ENCODE measurements around the gene ASMTL. TPM values are rescaled to one million over a fixed set of nuclear protein-coding genes. Genes with fewer than 3 reads are reported as not detected.
"Not testable (repeated sequence)": the region's sequence is repeated elsewhere in the genome, so short reads cannot be mapped to it uniquely, and the experiment has no call there.

Gene ASMTL
- total RNA-seq, 1 experiment from 2014 or later, result 3.3 TPM

DNA sequence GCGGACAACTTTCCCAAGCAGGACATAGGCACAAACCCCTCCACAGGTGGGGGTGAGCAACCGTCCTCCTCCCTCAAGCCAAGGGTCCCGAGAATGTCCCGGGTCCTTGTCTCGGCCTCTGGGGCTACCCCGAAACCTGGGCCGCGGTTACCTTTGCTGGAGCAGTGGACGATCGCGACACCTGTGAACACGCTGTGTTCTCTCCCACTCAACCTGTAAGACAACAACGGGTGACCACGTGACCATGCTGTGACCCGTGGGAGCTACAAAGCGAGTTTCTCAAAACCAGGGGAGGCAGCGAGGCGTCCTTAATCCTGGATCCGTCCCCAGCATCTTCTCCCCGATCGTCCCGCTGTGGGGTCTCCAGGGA, 17.9 kb downstream of the ASMTL start:
- DNase-seq (ENCODE audit: low spot score), result no peak

DNA sequence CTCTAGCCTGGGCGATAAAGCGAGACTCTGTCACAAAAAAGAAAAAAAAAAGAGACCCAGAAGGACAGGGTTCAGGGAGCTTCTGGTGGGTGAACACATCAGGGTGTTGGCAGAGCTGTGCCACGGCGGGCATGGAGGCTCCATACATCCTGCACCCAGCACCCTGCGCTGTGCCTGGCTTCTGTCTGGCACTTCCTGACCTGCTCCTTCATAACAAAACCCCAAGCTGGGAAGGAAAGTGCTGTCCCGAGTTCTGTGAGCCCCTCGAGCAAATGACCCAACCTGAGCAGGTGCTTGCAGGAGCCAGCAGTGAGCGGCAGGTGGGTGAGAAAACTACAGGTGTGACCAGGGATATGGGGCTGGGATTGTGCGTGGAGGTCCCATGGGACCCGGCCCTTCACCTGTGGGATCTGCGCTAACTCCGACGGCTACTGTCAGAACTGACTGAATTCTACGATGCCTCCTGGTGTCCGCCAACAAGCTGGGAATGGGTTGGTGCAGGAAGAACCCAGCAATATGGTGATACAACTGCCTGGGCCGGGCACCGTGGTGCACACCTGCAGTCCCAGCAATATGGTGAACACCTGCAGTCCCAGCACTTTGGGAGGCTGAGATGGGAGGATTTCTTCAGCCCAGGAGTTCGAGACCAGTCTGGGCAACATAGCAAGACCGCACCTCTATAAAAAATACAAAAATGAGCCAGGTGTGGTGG, 18.9 kb downstream of the ASMTL start:
- DNase-seq (ENCODE audit: low spot score), result no peak

DNA sequence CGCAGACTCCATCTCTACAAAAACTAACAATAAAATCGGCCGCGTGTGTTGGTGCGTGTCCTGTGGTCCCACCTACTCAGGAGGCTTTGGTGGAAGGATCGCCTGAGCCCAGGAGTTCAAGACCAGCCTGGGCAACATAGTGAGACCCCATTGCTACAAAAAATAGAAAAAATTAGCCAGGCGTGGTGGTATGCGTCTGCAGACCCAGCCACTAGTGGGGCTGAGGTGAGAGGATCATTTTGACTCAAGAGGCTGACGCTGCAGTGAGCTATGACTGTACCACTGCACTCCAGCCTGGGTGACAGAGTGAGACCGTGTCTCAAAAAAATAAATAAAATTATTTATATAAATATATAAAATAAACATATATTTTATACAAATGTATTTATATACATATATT, 22.3 kb downstream of the ASMTL start:
- DNase-seq (ENCODE audit: low spot score), result no peak

DNA sequence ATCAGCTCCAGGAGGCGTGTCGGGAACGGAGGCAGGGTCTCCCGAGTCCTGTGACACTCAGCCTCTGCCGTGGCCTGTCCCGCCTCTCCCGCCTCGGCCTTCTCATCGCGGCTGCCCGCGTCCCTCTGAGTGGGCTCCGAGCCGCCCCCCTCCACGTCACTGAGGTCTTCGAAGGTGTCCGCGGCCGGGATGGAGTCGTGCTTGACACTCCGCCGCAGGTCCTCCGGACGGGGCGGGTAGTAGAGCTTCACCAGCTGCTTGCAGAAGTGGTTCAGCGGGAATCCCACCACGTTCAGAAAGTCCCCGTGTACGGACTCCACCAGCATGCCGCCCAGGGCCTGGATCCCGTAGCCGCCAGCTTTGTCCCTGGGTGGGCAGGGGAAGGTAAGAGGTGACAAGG, 25.0 kb downstream of the ASMTL start:
- DNase-seq (ENCODE audit: low spot score), result no peak

DNA sequence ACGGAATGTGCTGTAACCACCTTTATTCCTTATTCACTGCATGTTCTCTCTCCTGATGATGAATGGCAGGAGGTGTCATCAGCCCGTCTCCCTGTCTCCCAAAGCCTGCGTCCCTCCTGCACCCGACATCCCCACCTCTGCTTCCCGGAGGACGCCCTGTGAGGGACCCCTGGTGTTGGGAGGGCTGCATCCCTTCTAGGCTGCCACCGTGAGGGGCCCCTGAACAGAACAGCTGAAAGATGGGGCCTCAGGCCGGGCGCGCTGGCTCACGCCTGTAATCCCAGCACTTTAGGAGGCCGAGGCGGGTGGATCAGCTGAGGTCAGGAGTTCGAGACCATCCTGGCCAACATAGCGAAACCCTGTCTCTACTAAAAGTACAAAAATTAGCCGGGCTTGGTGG, 26.4 kb downstream of the ASMTL start:
- DNase-seq (ENCODE audit: low spot score), result not testable (repeated sequence)

DNA sequence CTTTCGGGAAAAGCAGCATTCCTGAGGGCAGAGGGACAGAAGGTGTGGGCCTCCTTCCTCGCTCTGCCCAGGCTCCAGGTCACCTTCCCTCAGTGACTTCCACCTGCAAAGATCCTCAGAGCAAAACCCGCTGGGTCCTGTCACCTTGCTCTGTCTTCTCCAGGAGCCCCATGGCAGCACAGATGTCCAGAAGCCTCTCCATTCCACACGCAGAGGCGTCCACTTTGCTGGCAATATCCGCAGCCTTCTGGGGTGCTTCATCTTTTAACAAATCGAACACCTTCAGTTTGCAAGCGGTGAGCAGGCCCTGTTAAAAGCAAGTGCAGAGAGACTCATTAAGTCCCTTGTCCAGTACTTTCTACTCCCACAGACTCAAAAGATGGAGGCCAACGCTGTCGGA, 27.3 kb downstream of the ASMTL start:
- DNase-seq (ENCODE audit: low spot score), result no peak

DNA sequence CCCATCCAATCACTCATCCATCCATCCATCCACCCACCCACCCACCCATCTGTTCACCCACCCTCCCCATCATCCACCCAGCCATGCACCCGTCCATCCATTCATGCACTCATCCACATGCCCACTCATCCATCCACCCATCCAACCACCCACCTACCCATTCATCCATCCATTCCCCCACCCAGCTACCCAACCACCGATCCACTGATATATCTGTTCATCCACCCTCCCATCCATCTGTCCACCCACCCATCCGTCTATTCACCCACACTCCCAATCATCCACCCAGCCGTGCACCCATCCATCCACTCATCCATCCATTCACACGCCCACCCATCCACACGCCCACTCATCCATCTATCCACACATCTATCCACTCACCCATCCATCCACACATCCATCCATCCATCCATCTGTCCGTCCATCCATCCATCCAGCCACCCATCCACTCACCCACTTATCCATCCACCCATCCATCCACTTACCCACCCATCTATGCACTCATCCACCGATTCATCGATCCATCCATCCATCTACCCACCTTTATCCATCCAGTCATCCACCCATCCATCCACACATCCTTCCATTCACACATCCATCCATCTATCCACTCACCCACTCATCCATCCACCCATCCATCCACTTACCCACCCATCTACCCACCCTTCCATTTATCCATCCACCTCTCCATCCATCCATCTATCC, 28.4 kb downstream of the ASMTL start:
- DNase-seq (ENCODE audit: low spot score), result no peak

DNA sequence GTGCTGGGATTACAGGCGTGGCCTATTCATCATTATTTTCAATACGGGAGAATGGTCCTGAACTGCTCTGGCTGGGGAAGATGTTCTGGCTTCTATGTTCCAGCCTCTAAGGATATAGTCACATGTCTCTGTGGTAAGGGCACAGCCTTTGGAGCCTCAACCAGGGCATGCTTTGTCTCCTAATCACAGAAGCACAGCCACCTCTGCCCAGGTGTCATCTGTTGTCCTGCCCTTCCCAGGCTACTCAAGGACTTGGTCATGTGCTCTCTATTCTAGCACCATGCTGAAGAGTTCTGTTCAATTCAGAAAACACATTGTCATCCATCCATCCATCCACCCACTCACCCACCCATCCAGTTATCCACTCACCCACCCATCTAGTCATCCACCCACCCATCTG, 29.5 kb downstream of the ASMTL start:
- DNase-seq (ENCODE audit: low spot score), result no peak

DNA sequence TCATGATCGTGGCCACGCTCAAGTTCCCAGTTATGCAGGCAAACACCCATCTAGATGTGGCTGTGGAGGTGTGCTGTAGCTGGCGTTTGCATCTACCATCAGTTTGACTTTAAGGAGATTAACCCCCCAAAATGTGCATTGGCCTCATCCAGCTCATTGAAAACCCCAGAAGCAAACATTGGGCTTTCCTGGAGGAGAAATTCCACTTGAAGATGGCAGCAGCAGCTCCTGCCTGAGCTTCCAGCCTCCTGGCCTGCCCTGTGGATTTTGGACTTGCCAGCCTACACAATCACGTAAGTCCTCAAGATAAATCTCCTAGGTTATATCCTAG, 30.6 kb downstream of the ASMTL start:
- no peak for DNase-seq (ENCODE audit: low spot score)

DNA sequence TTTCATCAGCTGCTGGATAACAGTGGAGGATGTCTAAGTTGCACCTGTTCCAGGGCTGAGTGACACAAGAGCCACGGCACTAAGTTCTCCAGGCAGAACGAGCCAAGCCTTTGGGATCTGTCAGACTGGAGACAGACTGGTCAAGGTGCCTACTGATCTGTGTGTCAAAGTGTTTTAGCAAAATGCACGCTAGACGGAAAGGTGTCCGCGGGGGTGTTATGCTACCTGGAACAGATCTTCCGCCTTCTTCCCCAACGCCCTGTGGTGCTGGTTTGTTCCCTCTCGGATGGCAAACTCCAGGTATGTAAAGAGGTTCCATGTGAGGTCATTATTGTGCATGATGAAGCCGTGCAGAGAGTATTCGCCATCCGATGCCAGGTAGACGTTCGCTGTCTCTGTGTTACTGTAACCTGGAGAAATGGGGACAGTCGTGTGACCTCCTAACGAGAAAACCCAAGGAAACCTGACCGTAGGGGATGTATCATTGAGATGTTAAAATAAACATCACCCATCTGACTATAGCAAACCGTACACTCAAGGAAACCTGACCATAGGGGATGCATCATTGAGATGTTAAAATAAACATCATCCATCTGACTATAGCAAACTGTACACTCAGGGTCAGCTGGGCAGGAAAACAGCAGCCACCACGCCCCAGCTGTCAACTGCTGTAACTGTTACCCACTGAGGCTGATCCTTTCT, 31.1 kb downstream of the ASMTL start:
- no peak for DNase-seq (ENCODE audit: low spot score)

DNA sequence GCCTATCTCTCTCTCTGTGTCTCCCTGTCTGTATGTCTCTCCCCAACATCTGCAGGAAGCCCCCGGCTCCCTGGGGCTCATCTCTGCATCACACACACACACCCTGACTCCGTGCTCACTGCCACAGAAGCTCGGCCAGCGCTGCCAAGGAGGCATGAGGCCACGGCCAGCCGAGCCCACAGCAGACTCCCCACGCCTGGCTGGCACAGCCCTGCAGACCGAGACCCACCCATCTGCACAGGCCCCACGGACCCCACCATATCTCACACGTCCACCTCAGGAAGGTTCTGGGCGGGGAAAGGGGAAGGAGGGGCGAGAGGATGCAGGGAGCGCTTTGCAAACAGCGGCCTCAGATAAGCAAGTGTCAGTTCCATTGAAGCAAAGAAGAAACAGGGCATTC, 32.3 kb downstream of the ASMTL start:
- no peak for DNase-seq (ENCODE audit: low spot score)

DNA sequence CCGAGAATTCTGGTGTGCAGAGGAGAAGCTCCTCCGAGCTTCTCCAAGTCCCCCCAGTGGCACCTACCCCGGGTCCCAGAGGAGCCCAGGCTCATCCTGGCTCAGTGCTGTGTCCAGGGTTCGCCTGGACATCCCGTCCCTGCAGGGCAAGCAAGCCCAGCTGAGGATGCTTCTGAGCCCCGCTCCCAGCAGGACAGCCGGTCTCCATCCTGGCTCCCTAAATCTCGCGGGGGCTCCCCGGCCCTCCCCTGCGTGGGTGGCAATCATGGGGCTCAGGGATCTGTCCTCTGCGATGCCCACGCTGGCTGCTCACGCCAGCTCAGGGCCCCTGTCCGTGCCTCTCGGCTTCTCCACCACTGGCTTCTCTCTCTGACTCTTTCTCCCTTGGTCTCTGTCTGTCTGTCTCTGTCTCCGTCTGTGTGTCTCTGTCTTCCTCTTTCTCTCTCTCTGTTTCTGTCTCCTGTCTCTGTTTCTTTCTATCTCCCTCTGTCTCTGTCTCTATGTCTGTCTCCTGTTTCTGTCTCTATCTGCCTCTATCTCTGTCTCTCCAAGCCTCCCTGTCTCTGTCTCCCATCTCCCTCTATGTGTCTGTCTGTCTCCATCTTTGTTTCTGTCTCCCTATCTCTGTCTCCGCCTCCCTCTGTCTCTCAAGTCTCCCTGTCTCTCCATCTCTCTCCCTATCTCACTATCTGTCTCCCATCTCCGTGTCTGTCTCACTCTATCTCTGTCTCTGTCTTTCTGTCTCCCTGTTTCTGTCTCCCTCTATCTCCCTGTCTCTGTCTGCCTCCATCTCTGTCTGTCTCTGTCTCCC, 33.0 kb downstream of the ASMTL start:
- no peak for DNase-seq (ENCODE audit: low spot score)

DNA sequence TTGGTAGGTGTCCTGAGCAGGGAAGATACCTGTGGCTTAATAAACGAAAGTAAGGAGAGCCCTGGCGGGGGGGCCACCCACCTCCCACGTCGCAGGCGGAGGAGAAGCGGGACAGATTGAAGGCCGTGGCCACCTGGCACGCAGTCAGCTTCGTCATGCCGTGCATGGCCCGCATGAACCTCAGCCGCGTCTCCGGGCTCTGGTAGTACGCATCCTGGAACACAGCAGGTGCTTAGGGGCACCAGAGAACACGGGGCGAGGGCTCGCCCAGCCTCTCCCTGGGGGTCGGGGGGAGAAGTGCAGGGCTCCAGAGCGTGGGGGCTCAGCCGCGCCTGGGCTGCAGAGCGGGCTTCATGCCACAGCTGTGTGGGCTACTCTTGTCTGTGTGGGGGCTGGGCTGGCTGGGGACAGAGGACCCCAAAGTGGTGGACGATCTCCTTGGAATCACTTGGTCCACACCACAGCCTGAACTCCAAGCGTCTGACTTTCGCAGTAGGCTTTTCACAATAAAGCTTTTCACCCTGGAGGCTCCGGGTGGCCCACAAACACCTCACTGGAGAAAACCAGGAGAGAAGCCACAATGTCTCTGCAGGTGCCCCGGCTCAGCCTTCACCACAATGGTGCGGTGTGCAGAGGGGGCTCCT, 33.7 kb downstream of the ASMTL start:
- DNase-seq (ENCODE audit: low spot score), result no peak

DNA sequence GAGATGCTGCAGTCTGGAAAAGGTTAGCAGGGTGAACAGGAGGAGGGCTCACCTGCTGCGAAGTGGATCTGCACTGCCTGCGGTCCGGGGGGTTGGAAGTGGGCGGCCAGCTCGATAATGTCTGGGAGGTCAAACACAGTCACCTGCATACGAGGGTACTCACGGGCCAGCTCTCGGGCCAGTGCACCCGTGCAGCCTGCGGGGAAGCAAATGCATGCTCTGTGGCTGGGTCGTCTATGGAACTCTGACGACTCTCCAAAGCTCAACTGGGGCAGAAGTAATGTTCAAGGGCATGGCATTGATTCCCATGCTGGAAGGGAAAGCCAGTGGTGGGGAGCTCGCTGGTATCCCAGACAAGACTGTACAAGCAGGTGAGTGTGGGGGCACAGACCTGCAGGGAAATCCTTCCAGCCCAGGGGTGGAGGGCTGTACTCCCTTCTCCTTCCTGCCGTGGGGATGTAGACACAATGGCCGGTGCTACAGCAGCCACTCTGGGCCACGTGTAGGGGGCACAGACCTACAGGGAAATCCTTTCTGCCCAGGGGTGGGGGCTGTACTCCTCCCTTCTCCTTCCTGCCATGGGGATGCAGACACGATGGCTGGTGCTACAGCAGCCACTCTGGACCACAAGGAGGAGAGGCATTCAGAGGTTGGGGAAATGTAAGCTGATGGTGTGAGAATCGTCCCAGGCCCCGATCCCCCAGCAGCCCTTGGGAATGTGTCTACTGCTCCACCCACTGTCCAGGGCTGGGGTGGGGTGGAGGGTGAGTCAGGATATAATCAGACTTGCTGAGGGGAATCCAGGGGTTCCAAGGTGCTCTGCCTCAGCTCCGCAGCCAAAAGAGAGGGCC, 34.6 kb downstream of the ASMTL start:
- no peak for DNase-seq (ENCODE audit: low spot score)

DNA sequence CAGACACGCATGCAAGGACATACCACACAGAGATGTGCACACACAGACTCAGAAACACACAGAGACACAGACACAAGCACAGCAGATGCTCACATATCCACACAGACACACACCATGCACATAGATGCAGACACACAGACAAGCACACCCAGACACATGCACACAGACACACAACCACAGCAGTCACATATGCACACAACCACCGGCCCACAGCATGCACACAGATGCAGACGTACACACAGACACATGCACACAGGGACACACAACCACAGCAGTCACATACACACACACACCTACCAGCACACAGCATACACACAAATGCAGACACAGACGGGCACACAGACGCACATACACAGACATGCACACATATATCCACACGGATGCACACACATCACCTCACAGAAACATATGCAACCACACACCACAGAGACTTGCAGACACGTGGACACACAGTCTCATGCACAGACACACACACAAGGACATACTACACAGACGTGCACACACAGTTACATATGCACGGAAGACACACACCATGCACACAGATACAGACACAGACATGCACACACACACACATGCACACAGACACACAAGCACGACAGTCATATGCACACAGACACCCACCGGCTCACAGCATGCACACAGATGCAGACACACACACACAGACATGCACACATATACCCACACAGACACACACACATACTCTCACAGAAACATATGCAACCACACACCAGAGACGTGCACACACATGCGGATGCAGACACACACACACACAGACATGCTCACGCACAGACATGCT, 35.5 kb downstream of the ASMTL start:
- DNase-seq (ENCODE audit: low spot score), result no peak

DNA sequence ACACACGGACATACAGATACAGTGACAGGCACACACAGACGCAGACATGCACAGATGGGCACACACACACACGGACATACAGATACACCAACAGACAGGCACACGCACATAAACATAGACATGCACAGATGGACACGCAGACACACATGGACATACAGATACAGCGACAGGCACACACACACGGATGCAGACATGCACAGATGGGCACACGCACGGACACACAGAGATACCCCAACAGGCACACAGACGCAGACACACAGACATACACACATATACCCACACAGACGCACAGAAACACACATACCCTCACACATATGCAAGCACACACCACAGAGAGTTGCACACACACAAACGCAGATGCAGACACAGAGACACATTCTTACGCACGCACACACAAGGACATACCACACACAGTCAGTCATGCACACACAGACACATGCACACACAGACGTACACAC, 36.4 kb downstream of the ASMTL start:
- no peak for DNase-seq (ENCODE audit: low spot score)

DNA sequence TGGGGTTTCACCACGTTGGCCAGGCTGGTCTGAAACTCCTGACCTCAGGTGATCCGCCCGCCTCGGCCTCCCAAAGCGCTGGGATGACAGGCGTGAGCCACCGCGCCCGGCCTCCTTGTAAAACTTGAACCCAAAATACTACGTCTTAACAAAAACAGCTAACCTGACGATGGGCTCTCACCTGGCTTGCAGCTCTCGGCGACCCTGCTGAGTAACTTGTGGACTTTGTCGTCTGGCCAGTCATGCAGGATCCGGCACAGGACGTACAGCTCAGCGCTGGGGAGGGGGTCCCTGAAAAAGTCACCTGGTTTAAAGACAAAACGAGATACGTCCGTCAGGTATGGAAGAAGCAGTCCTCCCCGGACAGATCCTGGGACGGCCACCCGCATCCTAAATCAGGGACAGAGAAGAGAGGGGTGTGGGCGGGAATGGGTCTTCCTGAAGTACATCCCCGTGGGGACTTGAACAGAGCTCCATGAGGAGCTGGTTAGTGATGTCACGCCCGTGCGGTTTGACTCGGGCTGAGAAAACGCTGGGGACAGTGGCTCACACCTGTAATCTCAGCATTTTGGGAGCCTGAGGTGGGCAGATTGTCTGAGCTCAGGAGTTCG, 40.1 kb downstream of the ASMTL start:
- DNase-seq (ENCODE audit: low spot score), result no peak

DNA sequence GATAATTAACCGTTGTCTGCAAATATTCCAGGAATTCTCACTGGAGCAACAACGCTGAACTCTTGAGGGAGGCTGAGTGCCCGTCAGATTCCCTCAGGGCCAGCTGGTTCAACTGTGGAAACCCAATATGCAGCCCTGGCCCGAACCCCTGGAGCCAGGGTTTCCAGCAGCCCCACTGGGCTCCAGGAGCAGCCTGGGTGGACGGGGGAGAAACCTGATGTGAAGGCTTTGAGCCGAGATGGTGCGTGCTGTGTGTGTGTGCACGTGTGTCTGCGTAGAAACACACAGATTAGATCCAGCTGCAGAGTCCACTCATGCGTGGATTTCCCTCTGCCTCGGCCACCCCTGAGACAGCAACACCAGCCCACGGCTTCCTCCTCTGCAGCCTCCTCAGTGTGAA, 41.4 kb downstream of the ASMTL start:
- DNase-seq (ENCODE audit: low spot score), result no peak

DNA sequence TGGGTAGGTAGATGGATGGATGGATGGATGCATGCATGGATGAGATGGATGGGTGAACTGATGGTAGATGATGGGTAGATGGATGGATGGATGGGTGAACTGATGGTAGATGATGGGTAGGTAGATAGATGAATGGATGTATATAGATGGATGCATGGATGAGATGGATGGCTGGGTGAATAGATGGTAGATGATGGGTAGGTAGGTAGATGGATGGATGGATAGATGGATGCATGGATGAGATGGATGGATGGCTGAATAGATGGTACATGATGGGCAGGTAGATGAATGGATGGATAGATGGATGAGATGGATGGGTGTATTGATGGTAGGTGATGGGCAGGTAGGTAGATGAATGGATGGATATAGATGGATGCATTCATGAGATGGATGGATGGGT, 45.7 kb downstream of the ASMTL start:
- no peak for DNase-seq (ENCODE audit: low spot score)

DNA sequence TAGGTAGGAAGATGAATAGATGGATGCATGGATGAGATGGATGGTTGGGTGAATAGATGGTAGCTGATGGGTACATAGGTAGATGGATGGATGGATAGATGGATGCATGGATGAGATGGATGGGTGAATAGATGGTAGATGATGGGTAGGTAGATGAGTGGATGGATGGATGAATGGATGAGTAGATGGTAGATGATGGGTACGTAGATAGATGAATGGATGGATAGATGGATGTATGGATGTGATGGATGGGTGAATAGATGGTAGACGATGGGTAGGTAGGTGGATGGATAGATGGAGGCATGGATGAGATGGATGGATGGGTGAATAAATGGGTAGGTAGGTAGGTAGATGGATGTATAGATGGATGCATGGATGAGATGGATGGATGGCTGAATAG, 46.9 kb downstream of the ASMTL start:
- DNase-seq (ENCODE audit: low spot score), result not testable (repeated sequence)
